Testis (tissue), 2 donors: ENCODE results near the gene SCNM1.

Source experiments
- POLR2A ChIP-seq: fragments of 450-650 bp; IDR thresholded peaks from one replicate; pipeline ENCODE4 v1.6.1; 2017; ENCODE audit warnings: antibody characterized with exemption, mild to moderate bottlenecking, moderate library complexity
- TF ChIP-seq, protein P1 (sequence below), 3 experiments: fragments of 450-650 bp in 2 of 3; fragments of 200-600 bp in 1 of 3; sonication (generic) in 1 of 3; IDR thresholded peaks; one replicate each; pipeline ENCODE4 v1.5.1; 2016 to 2019; ENCODE audit warnings: antibody characterized with exemption in 3 of 3, mild to moderate bottlenecking in 2 of 3, moderate library complexity in 1 of 3

GRCh38 chr1:151143057-151143435, 22.9 kb upstream of the SCNM1 start:
- TF ChIP-seq, protein P1, sequence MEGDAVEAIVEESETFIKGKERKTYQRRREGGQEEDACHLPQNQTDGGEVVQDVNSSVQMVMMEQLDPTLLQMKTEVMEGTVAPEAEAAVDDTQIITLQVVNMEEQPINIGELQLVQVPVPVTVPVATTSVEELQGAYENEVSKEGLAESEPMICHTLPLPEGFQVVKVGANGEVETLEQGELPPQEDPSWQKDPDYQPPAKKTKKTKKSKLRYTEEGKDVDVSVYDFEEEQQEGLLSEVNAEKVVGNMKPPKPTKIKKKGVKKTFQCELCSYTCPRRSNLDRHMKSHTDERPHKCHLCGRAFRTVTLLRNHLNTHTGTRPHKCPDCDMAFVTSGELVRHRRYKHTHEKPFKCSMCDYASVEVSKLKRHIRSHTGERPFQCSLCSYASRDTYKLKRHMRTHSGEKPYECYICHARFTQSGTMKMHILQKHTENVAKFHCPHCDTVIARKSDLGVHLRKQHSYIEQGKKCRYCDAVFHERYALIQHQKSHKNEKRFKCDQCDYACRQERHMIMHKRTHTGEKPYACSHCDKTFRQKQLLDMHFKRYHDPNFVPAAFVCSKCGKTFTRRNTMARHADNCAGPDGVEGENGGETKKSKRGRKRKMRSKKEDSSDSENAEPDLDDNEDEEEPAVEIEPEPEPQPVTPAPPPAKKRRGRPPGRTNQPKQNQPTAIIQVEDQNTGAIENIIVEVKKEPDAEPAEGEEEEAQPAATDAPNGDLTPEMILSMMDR (IDR thresholded peaks at IDR 0.05), result no peak
- no peak for TF ChIP-seq POLR2A
